Panc1 (cell line): Measurements from ENCODE around the gene SUCLG2. TPM values are rescaled to one million over a fixed set of nuclear protein-coding genes. Genes with fewer than 3 reads are reported as not detected.

Experiments used
- ATAC-seq: fragments of 200-7000 bp; cut with Tn5 transposase; 2 replicates; pipeline ENCODE4 v1.9.1; 2020; ENCODE audit warnings: mild to moderate bottlenecking, moderate library complexity
- BruUV-seq: library from RNA; stranded (reverse); fragments of 400-500 nt; replicated peaks from 2 replicates; lab custom pipeline; 2021; lab: Mats Ljungman, UMichigan
- CTCF ChIA-PET: fragments of 300-600 bp; sonication (Branson Sonifier 250); formaldehyde crosslinking; loops from one replicate; lab custom pipeline; 2022; ENCODE audit warnings: antibody characterized with exemption; lab: Charles Lee
- POLR2A ChIA-PET: fragments of 300-600 bp; sonication (Branson Sonifier 250); formaldehyde crosslinking; loops from one replicate; lab custom pipeline; 2022; ENCODE audit warnings: antibody characterized with exemption; lab: Charles Lee
- DNase-seq: peaks from one replicate; pipeline ENCODE4 v3.0.0-alpha.2; 2010; ENCODE audit warnings: low read depth, low spot score
- H3K27ac ChIP-seq: 2 replicates; pipeline ENCODE4 v1.5.1; 2011; ENCODE audit warnings: mild to moderate bottlenecking, low read length, inconsistent platforms
- H3K27me3 ChIP-seq: fragments of 200-500 bp; sonication (Bioruptor generic); 2 replicates; pipeline ENCODE4 v1.6.0; 2014; ENCODE audit warnings: low read length, inconsistent platforms; ENCODE audit not compliant: control insufficient read depth, insufficient read depth
- H3K36me3 ChIP-seq: fragments of 200-500 bp; sonication (Bioruptor generic); 2 replicates; pipeline ENCODE4 v1.5.1; 2014; ENCODE audit warnings: inconsistent platforms, mild to moderate bottlenecking, low read length, moderate library complexity; ENCODE audit not compliant: control insufficient read depth, insufficient read depth
- H3K4me1 ChIP-seq: 2 replicates; pipeline ENCODE4 v1.5.1; 2011; ENCODE audit warnings: inconsistent platforms, mild to moderate bottlenecking, low read length, moderate library complexity; ENCODE audit not compliant: control insufficient read depth, insufficient read depth
- H3K4me3 ChIP-seq, 2 experiments: 2 replicates each; pipeline ENCODE4 v1.5.1; 2011 to 2012; ENCODE audit warnings: low read depth in 2 of 2, low read length in 2 of 2, mild to moderate bottlenecking in 2 of 2, inconsistent platforms in 1 of 2, moderate library complexity in 1 of 2
- H3K9me3 ChIP-seq: fragments of 200-500 bp; sonication (Bioruptor generic); 2 replicates; pipeline ENCODE4 v1.5.1; 2014; ENCODE audit warnings: low read depth, mild to moderate bottlenecking, inconsistent platforms, low read length, moderate library complexity; ENCODE audit not compliant: control insufficient read depth, insufficient read depth
- CTCF ChIP-seq: fragments of 450-650 bp; IDR thresholded peaks from 2 replicates; pipeline ENCODE4 v1.5.1; 2017; ENCODE audit warnings: mild to moderate bottlenecking
- POLR2AphosphoS5 ChIP-seq: IDR thresholded peaks from 2 replicates; pipeline ENCODE4 v1.6.1; 2012; ENCODE audit warnings: mild to moderate bottlenecking, low read depth, low read length, moderate library complexity
- REST ChIP-seq, 2 experiments: IDR thresholded peaks; 2 replicates each; pipeline ENCODE4 v1.6.1; 2011 to 2012; ENCODE audit warnings: low read depth in 2 of 2, control low read depth in 1 of 2, low read length in 1 of 2, mild to moderate bottlenecking in 1 of 2, moderate library complexity in 1 of 2; ENCODE audit not compliant: insufficient read depth in 1 of 2
- SIN3A ChIP-seq: IDR thresholded peaks from 2 replicates; pipeline ENCODE4 v1.6.1; 2012; ENCODE audit warnings: low read depth, mild to moderate bottlenecking, low read length, moderate library complexity, borderline replicate concordance; ENCODE audit not compliant: insufficient read depth
- TCF7L2 ChIP-seq: IDR thresholded peaks from 2 replicates; pipeline ENCODE4 v1.6.1; 2011; ENCODE audit warnings: mild to moderate bottlenecking, low read depth, low read length, inconsistent platforms
- in situ Hi-C: cut with HindIII; loops from 2 replicates; pipeline ENCODE4 v1.10.0; 2016; ENCODE audit warnings: low sequenced_read_pairs, low pct_unique_long_range_greater_than_20kb
- intact Hi-C: fragments of 100-400 bp; cut with micrococcal nuclease; formaldehyde crosslinking; loops from one replicate; pipeline ENCODE4 v1.10.0; 2022; ENCODE audit not compliant: unreplicated experiment
- total RNA-seq: library from RNA; stranded (reverse); gene quantifications from one replicate; pipeline ENCODE4 v1.2.1, GENCODE V29; 2021; ENCODE audit not compliant: unreplicated experiment

The SUCLG2 gene
- total RNA-seq, 1 experiment from 2014 or later = 28.3 TPM

GRCh38 chr3:67329358-67329757, 325.1 kb downstream of the SUCLG2 start:
- in situ Hi-C loops (no loop called here), intact Hi-C loops (no loop called here)
- H3K36me3 ChIP-seq = no peaks in the 10 kb centered on the region
- ATAC-seq (no peak), DNase-seq (no peak)
- POLR2A ChIA-PET = no interaction called here
- H3K27me3 ChIP-seq = no peaks in the 10 kb centered on the region
- H3K4me1 ChIP-seq = no peaks in the 10 kb centered on the region
- no TSS peak for BruUV-seq
- H3K27ac ChIP-seq = no peak overlapping the region
- TF ChIP-seq CTCF (no peak), POLR2AphosphoS5 (no peak), TCF7L2 (no peak), SIN3A (no peak), REST (IDR thresholded peaks at IDR 0.05; ENCODE audit: insufficient read depth in 1 of 2, low read depth in 2 of 2, low read length in 1 of 2) (no peak)
- H3K4me3 ChIP-seq = no peak overlapping the region
- no peaks in the 10 kb centered on the region for H3K9me3 ChIP-seq
- CTCF ChIA-PET = no interaction called here

GRCh38 chr3:67327582-67327981, 326.8 kb downstream of the SUCLG2 start:
- POLR2A ChIA-PET = no interaction called here
- H3K4me3 ChIP-seq = no peak overlapping the region
- in situ Hi-C loops (no loop called here), intact Hi-C loops (no loop called here)
- no peak overlapping the region for H3K27ac ChIP-seq
- BruUV-seq = no TSS peak
- no peak for ATAC-seq
- no peaks in the 10 kb centered on the region for H3K27me3 ChIP-seq
- no peaks in the 10 kb centered on the region for H3K4me1 ChIP-seq
- CTCF ChIA-PET = no interaction called here
- TF ChIP-seq CTCF (no peak), REST (IDR thresholded peaks at IDR 0.05; ENCODE audit: insufficient read depth in 1 of 2, low read depth in 2 of 2, low read length in 1 of 2) (no peak), POLR2AphosphoS5 (no peak), SIN3A (no peak), TCF7L2 (no peak)
- DNase-seq = no peak
- no peaks in the 10 kb centered on the region for H3K36me3 ChIP-seq
- no peaks in the 10 kb centered on the region for H3K9me3 ChIP-seq
